H9 (cell line): ENCODE measurements around the gene ERICH6. TPM values are rescaled to one million over a fixed set of nuclear protein-coding genes. Genes with fewer than 3 reads are reported as not detected.

Experiments used
- DNase-seq: peaks from one replicate; pipeline ENCODE4 v3.0.0-alpha.2; 2017
- H2AFZ ChIP-seq: one replicate; pipeline ENCODE4 v1.6.1; 2013; ENCODE audit warnings: mild to moderate bottlenecking, low read length, control low read depth, moderate library complexity
- H2AK5ac ChIP-seq: 2 replicates; pipeline ENCODE4 v1.6.1; 2013; ENCODE audit warnings: low read length, control low read depth, mixed read lengths; ENCODE audit not compliant: insufficient read length
- H2BK120ac ChIP-seq: one replicate; pipeline ENCODE4 v1.6.1; 2013; ENCODE audit warnings: low read depth, mild to moderate bottlenecking, low read length, control low read depth, inconsistent platforms; ENCODE audit not compliant: poor library complexity, severe bottlenecking
- H2BK12ac ChIP-seq: 2 replicates; pipeline ENCODE4 v1.6.1; 2013; ENCODE audit warnings: low read length, control low read depth, mixed read lengths, low read depth; ENCODE audit not compliant: insufficient read length
- H2BK15ac ChIP-seq: 2 replicates; pipeline ENCODE4 v1.6.1; 2013; ENCODE audit warnings: low read depth, low read length, control low read depth
- H2BK20ac ChIP-seq: one replicate; pipeline ENCODE4 v1.6.1; 2013; ENCODE audit warnings: low read depth, mild to moderate bottlenecking, low read length, control low read depth, inconsistent platforms; ENCODE audit not compliant: poor library complexity, severe bottlenecking
- H2BK5ac ChIP-seq: 2 replicates; pipeline ENCODE4 v1.6.1; 2013; ENCODE audit warnings: low read length, control low read depth, mixed read lengths; ENCODE audit not compliant: insufficient read length
- H3K14ac ChIP-seq: 2 replicates; pipeline ENCODE4 v1.6.1; 2013; ENCODE audit warnings: low read length, control low read depth; ENCODE audit not compliant: insufficient read depth
- H3K18ac ChIP-seq: 2 replicates; pipeline ENCODE4 v1.6.1; 2013; ENCODE audit warnings: low read depth, mild to moderate bottlenecking, mixed read lengths, low read length, control low read depth; ENCODE audit not compliant: insufficient read length
- H3K23ac ChIP-seq: 2 replicates; pipeline ENCODE4 v1.6.1; 2013; ENCODE audit warnings: low read length, control low read depth, mixed read lengths, low read depth; ENCODE audit not compliant: insufficient read length
- H3K23me2 ChIP-seq: 2 replicates; pipeline ENCODE4 v1.6.1; 2013; ENCODE audit warnings: low read depth, mild to moderate bottlenecking, mixed read lengths, low read length, control low read depth; ENCODE audit not compliant: insufficient read length, poor library complexity, severe bottlenecking
- H3K27ac ChIP-seq: 2 replicates; pipeline ENCODE4 v1.5.1; 2013; ENCODE audit warnings: low read length, control low read depth, mixed read lengths, low read depth; ENCODE audit not compliant: insufficient read length
- H3K27me3 ChIP-seq: 2 replicates; pipeline ENCODE4 v1.6.1; 2013; ENCODE audit warnings: low read length, control low read depth, inconsistent platforms; ENCODE audit not compliant: insufficient read depth
- H3K4ac ChIP-seq: 2 replicates; pipeline ENCODE4 v1.6.1; 2013; ENCODE audit warnings: low read depth, mild to moderate bottlenecking, control low read depth, inconsistent platforms, low read length, moderate library complexity
- H3K4me1 ChIP-seq: 2 replicates; pipeline ENCODE4 v1.6.1; 2013; ENCODE audit warnings: low read length, control low read depth, inconsistent platforms; ENCODE audit not compliant: insufficient read depth
- H3K4me2 ChIP-seq: 2 replicates; pipeline ENCODE4 v1.6.1; 2013; ENCODE audit warnings: low read length, control low read depth, mixed read lengths; ENCODE audit not compliant: insufficient read length, insufficient read depth
- H3K56ac ChIP-seq: 2 replicates; pipeline ENCODE4 v1.6.1; 2013; ENCODE audit warnings: low read depth, mild to moderate bottlenecking, mixed read lengths, low read length, control low read depth; ENCODE audit not compliant: insufficient read length
- H3K79me1 ChIP-seq: 2 replicates; pipeline ENCODE4 v1.6.1; 2013; ENCODE audit warnings: low read depth, mild to moderate bottlenecking, moderate library complexity, low read length, control low read depth, inconsistent platforms; ENCODE audit not compliant: insufficient read depth, poor library complexity, severe bottlenecking
- H3K79me2 ChIP-seq: 2 replicates; pipeline ENCODE4 v1.6.1; 2013; ENCODE audit warnings: low read length, control low read depth, inconsistent platforms; ENCODE audit not compliant: insufficient read depth
- H3K9ac ChIP-seq: 2 replicates; pipeline ENCODE4 v1.6.1; 2013; ENCODE audit warnings: low read length, control low read depth, mixed read lengths; ENCODE audit not compliant: insufficient read length; ENCODE audit errors: extremely low read depth
- H3K9me3 ChIP-seq: one replicate; pipeline ENCODE4 v1.6.1; 2013; ENCODE audit warnings: low read depth, low read length, inconsistent platforms; ENCODE audit not compliant: control insufficient read depth
- H3T11ph ChIP-seq: one replicate; pipeline ENCODE4 v1.6.1; 2013; ENCODE audit warnings: mild to moderate bottlenecking, low read length, control low read depth, inconsistent platforms
- H4K20me1 ChIP-seq: one replicate; pipeline ENCODE4 v1.6.1; 2013; ENCODE audit not compliant: control insufficient read depth, insufficient read length, insufficient read depth
- H4K5ac ChIP-seq: 2 replicates; pipeline ENCODE4 v1.6.1; 2013; ENCODE audit warnings: low read depth, mild to moderate bottlenecking, mixed read lengths, low read length, control low read depth; ENCODE audit not compliant: insufficient read length
- H4K8ac ChIP-seq: replicated peaks from 2 replicates; pipeline ENCODE4 v1.6.1; 2013; ENCODE audit warnings: low read length, control low read depth, mixed read lengths, low read depth; ENCODE audit not compliant: insufficient read length
- H4K91ac ChIP-seq: 2 replicates; pipeline ENCODE4 v1.6.1; 2013; ENCODE audit warnings: low read depth, mild to moderate bottlenecking, moderate library complexity, mixed read lengths, low read length, control low read depth; ENCODE audit not compliant: insufficient read length
- H3K27ac Mint-ChIP-seq, 3 experiments: 2 replicates in 2 of 3; 3 replicates in 1 of 3; pipeline ENCODE4 v1.8.0; 2020 to 2021; ENCODE audit warnings: mixed read lengths in 3 of 3, mild to moderate bottlenecking in 1 of 3, moderate library complexity in 1 of 3
- H3K27me3 Mint-ChIP-seq: 2 replicates; pipeline ENCODE4 v1.8.0; 2021; ENCODE audit warnings: low read depth, mild to moderate bottlenecking, moderate library complexity, mixed read lengths
- H3K36me3 Mint-ChIP-seq, 3 experiments: 2 replicates in 2 of 3; 3 replicates in 1 of 3; pipeline ENCODE4 v1.8.0; 2020 to 2021; ENCODE audit warnings: low read depth in 3 of 3, mixed read lengths in 3 of 3; ENCODE audit not compliant: insufficient read depth in 1 of 3
- H3K4me1 Mint-ChIP-seq, 2 experiments: 2 replicates each; pipeline ENCODE4 v1.8.0; 2020; ENCODE audit warnings: mixed read lengths in 2 of 2
- H3K4me3 Mint-ChIP-seq, 2 experiments: 2 replicates in 1 of 2; 3 replicates in 1 of 2; pipeline ENCODE4 v1.8.0; 2020 to 2021; ENCODE audit warnings: mild to moderate bottlenecking in 2 of 2, mixed read lengths in 2 of 2, moderate library complexity in 1 of 2
- H3K9me3 Mint-ChIP-seq, 2 experiments: 2 replicates in 1 of 2; 3 replicates in 1 of 2; pipeline ENCODE4 v1.8.0; 2020; ENCODE audit warnings: mild to moderate bottlenecking in 2 of 2, mixed read lengths in 2 of 2, moderate library complexity in 1 of 2
- WGBS: extraction: QIAGEN DNeasy Blood & Tissue Kit; methylation state at CpG from one replicate; pipeline ENCODE4 v1.1.7; 2013; ENCODE audit warnings: missing lambda C conversion rate, low lambda C conversion rate, mixed read lengths; ENCODE audit not compliant: insufficient read length; ENCODE audit errors: extremely low coverage; 5-methylcytosine and 5-hydroxymethylcytosine counted together
- total RNA-seq: library from RNA; stranded (reverse); gene quantifications from 2 replicates; pipeline ENCODE4 v1.2.1, GENCODE V29; 2021
- TF ChIP-seq, protein P1 (sequence below): fragments of 200-600 bp; sonication (generic); conservative IDR thresholded peaks from 3 replicates; pipeline ENCODE4 v1.8.0; 2021; ENCODE audit warnings: antibody characterized with exemption, mild to moderate bottlenecking

Gene ERICH6
- total RNA-seq, 1 experiment from 2014 or later, result not detected

DNA sequence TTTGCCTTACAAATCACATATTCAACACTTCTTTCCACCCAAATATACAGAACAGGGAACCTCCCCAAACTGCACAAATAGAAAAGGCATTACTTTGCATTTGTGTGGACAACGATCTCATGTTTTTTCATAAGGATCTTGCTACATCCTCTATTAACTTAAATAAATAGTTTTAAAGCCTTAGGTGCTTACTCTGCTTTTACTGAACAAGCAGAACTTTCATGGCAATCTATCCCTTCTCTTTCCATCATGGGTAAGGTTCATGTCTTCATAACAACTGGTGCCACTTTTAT lies 41.1 kb upstream of the ERICH6 start:
- no CpG with 5 or more reads among the region's 1 CpG for WGBS
- no peak overlapping the region for H3K4me3 Mint-ChIP-seq
- Histone ChIP-seq H2BK5ac (no peak overlapping the region), H2AK5ac (no peak overlapping the region), H3K4me1 (no peaks in the 10 kb centered on the region), H3K27ac (no peak overlapping the region), H3K56ac (no peak overlapping the region), H2BK20ac (no peak overlapping the region), H4K8ac (no peak overlapping the region), H3K9me3 (no peaks in the 10 kb centered on the region), H4K5ac (no peak overlapping the region), H2BK15ac (no peak overlapping the region), H3K9ac (no peak overlapping the region), H2AFZ (no peak overlapping the region), H3T11ph (no peak overlapping the region), H3K18ac (no peak overlapping the region), H3K23me2 (no peaks in the 10 kb centered on the region), H3K23ac (no peak overlapping the region), H4K20me1 (no peaks in the 10 kb centered on the region), H3K27me3 (no peaks in the 10 kb centered on the region), H4K91ac (no peak overlapping the region), H3K4me2 (no peak overlapping the region), H2BK12ac (no peak overlapping the region), H2BK120ac (no peak overlapping the region), H3K14ac (no peak overlapping the region), H3K4ac (no peak overlapping the region), H3K79me2 (no peaks in the 10 kb centered on the region; the same call in 1 of the 2 replicates), H3K79me1 (no peaks in the 10 kb centered on the region)
- peaks cover 0 to 4% (median 4%) of the 10 kb centered on the region in 3 experiments; a peak in 4 of 7 replicates for H3K36me3 Mint-ChIP-seq
- H3K27me3 Mint-ChIP-seq, result no peaks in the 10 kb centered on the region
- TF ChIP-seq, protein P1, sequence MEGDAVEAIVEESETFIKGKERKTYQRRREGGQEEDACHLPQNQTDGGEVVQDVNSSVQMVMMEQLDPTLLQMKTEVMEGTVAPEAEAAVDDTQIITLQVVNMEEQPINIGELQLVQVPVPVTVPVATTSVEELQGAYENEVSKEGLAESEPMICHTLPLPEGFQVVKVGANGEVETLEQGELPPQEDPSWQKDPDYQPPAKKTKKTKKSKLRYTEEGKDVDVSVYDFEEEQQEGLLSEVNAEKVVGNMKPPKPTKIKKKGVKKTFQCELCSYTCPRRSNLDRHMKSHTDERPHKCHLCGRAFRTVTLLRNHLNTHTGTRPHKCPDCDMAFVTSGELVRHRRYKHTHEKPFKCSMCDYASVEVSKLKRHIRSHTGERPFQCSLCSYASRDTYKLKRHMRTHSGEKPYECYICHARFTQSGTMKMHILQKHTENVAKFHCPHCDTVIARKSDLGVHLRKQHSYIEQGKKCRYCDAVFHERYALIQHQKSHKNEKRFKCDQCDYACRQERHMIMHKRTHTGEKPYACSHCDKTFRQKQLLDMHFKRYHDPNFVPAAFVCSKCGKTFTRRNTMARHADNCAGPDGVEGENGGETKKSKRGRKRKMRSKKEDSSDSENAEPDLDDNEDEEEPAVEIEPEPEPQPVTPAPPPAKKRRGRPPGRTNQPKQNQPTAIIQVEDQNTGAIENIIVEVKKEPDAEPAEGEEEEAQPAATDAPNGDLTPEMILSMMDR, result no peak
- DNase-seq, result no peak
- peaks cover 16 to 19% of the 10 kb centered on the region in 2 experiments for H3K4me1 Mint-ChIP-seq
- no peak overlapping the region for H3K27ac Mint-ChIP-seq
- no peaks in the 10 kb centered on the region for H3K9me3 Mint-ChIP-seq
